ENCODE measurements around the gene DBNDD1. TPM values are rescaled to one million over a fixed set of nuclear protein-coding genes. Genes with fewer than 3 reads are reported as not detected.
"Not testable (repeated sequence)": the region's sequence is repeated elsewhere in the genome, so short reads cannot be mapped to it uniquely, and the experiment has no call there.

DBNDD1 gene
- polyA plus RNA-seq, 10 donors = 6.9 to 12.3 (median 8.4) TPM

DNA sequence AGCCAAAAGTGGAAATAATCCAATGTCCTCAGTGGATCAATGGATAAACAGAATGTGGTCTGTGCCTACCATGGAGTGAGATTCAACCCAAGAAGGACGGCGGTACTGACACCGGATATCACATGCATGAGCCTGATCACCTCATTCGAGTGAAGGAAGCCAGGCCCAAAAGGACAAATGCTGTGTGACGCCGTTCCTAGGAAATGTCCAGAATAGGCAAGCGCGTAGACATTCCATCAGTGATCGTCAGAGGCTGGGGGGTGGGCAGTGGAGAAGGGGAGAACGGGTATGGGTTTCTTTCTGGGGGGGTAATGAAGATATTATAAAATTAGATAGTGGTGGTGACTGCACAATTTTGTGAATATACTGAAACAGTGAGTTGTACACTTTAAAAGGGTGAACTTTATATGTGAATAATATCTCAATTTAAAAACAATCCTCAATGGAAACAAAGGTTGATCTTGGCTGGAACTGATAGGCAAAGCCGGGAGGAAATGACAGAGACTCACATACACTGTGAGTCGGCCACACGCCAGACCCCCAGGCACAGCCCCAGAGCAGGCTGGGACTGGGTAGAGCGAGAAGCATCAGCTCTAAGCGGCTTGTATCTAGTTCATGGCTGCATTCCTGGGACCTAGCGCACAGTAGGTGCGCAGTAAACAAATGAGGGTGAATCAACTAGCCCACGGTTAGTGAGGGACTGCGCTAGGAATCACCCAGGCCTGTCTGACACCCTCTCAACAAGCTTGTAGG, 3.5 kb downstream of the DBNDD1 start:
- DNase-seq = no peak

DNA sequence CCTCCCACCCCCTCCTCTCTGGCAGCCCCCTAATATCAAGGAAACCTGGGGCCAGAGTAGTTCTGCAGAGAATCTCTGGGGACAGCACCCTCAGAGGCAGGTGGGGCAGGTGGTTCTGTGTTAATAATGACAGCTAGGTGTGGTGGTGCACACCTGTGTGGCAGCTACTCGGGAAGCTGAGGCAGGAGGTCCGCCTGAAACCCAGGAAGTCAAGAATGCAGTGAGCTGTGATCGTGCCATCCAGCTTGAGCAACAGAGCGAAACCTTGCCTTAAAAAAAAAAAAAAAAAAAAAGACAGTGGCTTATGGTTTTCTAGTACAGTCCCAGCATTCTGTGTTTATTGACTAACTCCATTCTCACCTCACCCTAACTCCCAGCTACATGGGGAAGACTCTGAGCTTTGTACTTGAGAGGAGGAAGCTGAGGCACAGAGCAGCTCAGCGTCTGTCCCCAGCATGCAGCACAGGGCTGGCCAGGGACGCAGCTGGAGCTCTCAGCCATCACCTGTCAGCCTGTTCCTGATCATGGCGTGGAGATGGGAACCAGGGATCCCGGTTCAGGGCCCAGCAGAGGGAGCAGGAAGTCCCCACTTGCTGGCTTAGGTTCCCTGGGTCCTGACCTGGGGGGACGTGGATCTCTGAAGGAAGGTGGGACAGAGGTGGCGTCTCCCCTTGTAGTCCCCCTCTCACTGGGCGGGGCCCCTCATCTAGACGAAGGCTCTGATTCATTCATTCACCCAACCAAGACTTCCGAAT, 6.1 kb downstream of the DBNDD1 start:
- no peak for DNase-seq

DNA sequence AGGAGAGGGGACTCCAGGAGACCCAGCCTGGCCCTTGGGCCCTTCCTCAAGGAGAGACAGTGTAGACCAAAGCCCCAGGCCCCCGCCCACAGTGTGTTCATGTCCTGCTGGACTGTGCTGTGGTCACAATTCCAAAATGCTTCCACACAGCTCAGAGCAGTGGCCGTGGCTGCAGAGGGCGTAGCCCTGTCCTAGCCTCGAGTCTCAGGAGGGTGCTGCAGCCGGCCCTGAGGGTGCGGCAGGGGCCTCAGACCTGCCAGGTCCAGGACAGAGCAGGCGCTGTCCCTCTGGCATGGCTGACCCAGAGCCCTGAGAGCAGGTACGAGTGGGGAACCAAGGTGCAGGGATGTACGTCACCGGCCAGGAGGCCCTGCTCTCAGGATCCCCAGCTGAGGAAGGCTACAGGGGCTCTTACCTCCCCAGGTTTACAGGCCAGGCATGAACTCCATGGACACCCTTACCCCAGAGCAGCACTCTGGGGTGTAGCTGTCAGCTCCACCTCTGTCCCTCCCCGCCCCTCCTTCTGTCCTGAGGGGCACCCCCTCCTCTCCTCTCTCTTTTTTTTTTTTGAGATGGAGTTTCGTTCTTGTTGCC, 7.3 kb downstream of the DBNDD1 start:
- no peak for DNase-seq

DNA sequence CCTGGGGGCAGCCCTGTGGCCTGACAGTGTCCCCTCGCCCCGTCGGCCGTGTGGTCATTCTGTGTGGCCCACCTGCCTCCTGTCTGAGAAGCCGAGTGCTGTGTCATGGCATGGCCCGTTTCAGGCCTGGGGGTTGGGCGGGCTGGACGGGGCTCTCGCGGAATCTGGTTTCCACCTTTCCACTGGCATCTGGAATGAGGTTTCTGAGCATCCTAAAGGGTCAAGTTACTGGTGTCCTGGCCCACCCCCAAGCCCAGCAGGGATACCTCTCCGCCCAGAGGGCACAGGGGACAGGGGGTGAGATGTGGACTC, 7.8 kb downstream of the DBNDD1 start:
- DNase-seq = no peak

DNA sequence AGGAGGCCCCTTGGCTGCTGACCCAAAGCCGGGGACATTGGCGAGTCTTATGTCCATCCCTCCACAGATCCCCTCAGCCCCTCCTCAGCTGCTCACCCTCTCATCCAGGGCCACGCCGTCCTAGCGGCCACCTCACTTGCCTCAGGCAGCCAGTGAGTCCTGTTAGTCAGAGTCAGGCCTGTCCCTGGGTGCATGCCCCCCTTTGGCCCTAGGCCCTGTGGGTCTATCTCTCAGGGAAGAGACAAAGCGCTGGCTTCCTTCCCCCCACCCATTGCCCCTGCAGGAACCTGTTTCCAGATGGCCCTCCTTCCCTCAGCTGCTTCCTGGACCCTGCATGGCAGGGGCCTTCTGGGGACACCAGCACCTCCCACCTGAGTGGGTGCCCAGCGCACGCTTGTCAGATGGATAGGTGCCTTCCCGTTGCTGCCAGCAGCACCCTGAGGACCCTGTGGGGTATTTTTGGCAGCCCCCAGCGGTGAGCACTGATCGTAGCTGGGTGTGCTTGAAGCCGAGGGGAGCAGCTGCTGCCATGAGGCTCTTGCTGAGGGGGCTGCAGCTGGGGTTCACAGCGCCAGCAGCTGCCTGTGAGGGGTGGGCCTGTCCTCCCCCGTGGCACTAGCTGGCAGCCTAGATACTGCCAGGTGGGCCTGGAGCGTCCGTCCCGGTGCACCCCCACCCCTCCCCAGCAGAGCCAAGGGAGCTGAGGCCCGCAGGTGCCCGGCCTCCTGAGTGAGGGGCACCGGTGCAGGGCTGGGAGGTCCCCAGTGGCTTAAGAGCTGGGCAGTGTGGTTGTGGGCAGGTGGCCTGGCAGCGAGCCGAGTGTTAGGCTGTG, 8.4 kb downstream of the DBNDD1 start:
- no peak for DNase-seq

DNA sequence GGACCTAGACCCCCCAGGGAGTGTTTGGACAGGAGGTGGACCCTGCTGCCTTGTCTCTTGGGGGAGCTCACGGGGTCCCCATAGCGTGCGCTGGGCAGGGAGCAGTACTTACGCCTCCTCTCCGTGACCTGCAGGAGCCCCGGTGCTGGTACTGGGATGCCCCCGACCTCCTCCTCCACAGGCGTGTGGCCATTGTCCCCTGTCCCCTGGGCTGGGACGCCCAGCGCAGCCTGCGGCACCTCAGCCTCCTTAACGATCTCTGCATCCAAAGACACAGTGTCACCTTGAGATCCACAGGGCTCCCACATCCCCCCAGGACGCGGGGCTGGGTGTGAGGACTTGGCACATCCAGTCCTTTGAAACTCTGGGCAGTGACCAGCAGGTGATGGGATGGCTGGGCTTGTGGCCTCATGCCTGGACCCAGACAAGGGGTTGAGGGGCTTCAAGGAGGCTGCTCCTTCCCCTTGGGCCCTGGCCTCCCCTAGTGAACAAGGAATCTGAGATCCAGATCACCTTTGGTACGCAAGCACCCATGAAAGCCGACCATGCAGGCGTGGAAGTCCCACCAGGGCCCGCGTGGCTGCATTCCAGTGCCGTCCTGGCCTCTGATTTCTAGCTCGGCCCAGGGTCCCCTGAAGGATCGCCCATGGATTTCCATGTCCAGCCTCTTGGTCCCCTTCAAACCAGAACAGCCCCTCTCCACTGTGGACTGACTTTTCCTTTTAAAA, 9.9 kb downstream of the DBNDD1 start:
- DNase-seq = no peak

DNA sequence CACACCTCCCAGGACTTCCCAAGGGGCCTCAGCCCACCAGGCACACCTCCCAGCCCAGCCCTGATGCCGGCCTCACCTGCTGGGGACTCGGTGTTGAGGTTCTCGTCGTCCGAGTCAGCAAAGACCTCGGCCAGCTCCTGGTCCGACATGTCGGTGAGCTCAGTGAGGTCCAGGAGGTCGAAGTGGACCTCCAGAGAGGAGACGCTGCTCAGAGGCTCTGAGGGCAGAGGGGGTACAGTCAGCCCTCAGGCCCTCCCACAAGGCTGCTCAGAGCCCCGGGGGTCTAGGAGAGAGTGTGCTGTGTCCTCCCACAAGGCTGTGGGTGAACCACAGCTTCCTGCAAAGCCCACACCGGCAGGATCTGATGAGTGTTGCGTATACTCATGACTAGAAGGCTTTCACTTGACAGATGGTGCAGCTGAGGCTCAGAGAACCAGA, 10.5 kb downstream of the DBNDD1 start:
- DNase-seq = no peak

DNA sequence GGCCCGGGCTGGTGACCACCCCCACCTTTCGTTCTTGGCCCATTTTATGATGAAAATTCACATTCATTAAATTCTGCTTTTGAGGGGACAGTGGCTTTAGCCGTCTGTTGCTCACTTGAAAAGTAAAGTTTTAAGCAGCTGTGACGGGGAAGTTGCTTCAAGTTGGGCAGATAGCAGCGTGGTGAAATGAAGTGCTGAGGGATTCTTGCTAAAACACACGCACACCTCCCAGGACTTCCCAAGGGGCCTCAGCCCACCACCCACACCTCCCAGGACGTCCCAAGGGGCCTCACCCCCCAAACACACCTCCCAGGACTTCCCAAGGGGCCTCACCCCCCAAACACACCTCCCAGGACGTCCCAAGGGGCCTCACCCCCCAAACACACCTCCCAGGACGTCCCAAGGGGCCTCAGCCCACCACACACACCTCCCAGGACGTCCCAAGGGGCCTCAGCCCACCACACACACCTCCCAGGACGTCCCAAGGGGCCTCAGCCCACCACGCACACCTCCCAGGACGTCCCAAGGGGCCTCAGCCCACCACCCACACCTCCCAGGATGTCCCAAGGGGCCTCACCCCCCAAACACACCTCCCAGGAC, 11.5 kb downstream of the DBNDD1 start:
- DNase-seq = not testable (repeated sequence)

DNA sequence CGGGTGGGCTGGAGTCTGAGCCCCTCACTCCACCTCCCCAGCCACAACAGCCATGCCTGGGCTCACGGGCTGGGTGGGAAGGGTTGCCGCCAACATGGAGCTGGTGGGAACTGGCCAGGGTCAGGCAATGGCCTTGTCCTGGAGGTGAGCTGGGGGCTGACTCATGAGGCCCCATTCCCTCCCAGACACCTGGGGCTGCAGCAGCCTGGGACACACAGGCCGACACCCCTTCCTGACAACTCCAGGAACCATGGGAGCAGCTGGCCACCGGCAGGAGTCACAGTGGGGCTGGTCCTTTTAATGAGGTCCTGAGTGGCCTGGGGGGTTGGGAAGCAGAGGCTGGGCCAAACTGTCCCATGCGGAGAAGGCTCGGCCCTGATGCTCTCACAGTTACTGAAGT, 12.2 kb downstream of the DBNDD1 start:
- DNase-seq = no peak

DNA sequence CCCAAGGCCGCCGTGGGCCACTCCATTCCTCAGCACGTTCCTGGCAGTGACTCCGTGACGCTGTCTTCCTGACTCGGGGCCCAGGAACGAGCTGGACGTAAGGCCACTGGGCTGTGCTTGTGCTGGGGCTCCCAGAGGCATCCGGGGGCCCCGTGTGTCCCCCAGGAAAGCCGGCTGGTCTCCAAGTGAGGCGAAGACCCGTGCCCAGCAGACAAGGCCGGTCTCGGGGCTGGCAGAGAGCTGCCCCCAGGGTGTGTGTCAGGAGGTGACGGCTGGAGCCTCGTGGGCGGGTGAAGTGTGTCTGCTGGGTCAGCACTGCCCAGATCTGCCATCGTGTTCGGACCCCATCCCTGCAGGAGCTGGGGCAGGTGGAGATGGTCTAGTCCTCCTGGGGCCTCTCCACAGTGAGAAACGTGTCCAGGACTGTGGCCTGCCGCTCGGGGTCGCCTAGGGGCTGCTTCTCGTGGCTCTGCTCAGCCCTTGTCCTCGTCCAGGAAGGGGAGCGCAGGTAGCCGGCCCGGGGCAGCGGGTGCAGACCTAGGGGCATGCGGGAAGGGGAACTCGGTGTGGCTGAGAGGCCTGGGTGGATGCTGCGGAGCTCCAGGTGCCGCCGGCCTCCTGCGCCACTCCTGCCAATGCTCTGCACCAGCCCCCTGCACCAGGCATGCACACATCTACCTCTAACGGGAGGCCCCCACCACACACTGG, 13.1 kb downstream of the DBNDD1 start:
- DNase-seq = no peak

DNA sequence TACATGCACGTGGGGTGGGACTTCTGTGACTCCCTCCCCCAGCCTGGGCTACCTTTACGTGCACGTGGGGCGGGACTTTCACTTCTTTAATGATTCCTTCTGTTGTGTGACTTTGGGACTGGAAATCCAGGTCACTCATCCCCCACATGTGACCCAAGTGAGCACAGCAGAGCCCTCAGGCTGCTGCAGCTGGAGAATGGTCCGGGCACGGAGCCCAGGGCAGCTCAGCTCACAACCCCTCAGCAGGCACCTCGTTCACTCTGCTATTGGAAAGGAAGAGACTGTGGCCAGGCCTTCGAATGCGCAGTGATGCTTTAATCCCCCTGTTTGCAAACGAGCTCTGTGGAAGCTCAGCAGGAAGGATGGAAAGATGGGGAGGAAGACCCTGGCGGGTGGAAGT, 14.7 kb downstream of the DBNDD1 start:
- DNase-seq = no peak

DNA sequence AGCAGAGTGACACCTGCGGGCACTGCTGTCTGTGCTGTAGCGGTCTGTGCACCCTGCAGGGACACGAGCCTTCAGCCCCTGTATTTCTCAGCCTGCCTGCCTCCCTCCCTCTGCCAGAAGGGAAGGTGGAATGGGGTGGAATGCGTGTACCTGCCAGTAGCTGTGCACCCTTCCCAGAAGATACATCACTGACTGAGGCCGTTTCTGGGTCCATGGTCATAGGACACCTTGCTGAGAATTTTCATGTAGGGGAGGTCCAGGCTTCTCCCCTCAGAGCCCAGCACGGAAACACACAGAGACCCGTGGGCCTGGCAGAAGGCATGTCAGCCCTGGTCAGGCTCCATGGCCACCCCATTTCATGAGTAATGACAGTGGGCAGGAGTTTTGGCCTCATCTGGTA, 16.5 kb downstream of the DBNDD1 start:
- no peak for DNase-seq

DNA sequence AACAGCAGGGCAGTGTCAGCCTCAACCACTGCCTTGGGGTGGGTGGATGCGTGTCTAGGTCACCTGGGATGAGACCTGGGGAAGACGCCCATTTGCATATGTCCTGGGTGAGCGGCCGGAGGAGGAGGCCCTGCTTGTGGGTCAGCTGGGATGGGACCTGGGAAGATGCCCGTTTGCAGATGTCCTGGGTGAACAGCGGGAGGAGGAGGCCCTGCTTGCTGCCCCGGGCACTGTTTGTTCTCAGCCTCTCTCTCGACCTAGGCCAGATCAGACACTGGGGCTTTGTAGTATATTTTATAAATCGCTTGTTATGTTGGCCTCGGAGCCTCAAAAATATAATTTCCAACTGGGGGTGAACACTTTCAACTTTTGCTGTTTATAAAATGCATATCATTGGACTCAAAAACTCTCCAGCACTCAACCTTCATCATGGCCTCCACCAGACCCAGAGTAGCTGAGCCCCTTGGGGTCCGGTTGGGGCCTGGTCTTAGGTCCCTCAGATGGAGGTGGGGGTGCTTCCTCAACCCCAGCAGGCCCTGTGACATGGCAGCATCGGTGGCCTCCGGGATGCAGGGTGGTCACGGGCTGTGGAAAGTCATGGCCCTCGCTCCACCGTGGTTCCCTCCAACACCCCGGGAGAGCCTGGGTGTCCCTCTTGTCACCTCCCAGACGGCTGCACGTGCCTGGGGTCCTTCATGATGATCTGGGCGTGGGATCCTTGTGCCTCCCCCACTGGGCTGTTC, 17.3 kb downstream of the DBNDD1 start:
- DNase-seq = no peak

DNA sequence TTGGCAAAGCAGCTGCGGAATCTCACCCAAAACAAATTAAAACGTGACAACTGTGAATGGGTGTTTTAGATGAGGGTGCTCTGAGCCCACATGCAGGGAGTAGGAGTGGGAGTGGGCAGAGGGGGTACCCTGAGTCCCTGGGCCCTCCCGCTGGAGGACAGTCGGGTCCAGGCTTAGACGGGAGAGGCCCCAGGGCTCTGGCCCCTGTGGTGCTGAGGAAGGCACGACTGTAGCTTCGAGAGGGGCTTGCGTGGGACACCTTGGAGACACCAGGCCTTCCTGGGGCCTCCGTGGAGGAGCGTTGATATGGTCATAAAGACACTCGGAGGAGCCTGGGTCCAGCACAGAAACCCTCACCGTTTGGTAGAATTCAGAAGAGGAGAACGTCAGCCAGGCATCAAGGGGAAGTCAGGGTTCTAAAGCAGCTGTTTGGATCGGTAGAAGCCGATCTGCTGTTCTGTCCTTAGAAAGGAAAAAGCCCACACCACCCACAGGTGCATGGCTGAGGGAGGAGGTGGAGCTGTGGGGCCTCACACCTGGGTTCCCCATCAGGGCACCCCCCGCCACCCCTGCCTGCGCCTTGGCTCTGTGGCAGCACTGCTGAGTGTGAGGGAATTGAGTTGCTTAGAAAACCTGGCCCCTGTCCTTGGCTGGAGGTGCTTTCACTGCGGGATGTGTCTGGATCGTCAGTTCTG, 18.4 kb downstream of the DBNDD1 start:
- no peak for DNase-seq

DNA sequence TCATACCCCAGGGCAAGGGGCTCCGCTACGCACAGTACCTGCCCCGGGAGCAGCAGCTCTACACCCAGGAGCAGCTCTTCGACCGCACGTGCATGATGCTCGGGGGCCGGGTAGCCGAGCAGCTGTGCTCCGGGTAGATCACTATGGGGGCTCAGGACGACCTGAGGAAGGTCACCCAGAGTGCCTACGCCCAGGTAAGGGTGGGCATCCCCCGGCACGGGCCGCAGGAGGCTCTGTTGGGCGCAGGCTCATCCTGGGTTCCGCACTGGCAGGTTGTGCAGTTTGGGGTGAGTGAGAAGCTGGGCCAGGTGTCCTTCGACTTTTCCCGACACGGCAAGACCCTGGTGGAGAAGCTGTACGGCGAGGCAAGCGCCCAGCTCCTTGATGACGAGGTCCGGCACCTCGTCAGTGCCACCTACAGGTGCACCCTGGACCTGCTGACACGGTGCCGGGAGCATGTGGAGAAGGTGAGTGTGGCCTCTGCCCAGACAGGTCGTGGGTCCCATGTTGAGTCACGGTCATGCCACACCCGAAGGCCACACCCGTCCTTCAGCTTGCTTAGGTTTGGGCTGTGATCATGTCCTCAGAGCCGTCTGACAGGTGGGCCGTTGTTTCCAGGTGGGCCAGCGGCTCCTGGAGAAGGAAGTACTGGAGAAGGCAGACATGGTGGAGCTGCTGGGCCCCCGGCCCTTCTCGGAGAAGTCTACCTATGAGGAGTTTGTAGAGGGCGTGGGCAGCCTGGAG, 19.3 kb downstream of the DBNDD1 start:
- no peak for DNase-seq

DNA sequence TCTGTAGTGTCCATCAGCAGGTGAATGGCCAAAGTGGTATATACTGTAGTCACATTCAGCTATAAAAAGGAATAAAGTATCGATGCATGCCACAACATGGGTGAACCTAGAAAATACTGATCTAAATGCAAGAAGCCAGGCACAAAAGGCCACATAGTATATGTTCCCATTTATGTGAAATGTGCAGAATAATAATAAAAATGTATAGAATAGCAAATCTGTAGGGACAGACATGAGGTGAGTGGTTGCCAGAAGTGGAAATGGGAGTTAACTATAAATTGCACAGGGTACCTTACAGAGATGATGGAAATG, 23.1 kb downstream of the DBNDD1 start:
- DNase-seq = no peak

DNA sequence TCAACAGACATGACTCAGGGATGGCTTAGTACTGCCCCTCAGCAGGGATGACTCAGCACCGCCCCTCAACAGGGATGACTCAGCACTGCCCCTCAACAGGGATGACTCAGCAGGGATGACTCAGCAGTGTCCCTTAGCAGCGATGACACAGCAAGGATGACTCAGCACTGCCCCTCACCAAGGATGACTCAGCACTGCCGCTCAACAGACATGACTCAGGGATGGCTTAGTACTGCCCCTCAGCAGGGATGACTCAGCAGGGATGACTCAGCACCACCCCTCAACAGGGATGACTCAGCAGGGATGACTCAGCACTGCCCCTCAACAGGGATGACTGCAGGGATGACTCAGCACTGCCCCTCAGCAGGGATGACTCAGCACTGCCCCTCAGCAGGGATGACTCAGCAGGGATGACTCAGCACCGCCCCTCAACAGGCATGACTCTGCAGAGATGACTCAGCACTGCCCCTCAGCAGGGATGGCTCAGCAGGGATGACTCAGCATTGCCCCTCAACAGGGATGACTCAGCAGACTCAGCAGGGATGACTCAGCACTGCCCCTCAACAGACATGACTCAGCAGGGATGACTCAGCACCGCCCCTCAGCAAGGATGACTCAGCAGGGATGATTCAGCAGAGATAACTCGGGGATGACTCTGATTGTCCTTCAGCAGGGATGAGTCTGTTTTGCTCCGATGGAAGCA, 23.6 kb downstream of the DBNDD1 start:
- DNase-seq = peak in 1 of 3 donors; percentile 23
